GM12878 (cell line): ENCODE results near the gene HAP1. TPM values are rescaled to one million over a fixed set of nuclear protein-coding genes. Genes with fewer than 3 reads are reported as not detected.

Experiments
- ATAC-seq: fragments of 200-7000 bp; cut with Tn5 transposase; 3 replicates; pipeline ENCODE4 v1.9.1; 2020; ENCODE audit warnings: mild to moderate bottlenecking, moderate library complexity
- BruUV-seq: library from RNA; stranded (reverse); fragments of 400-500 nt; replicated peaks from 2 replicates; lab custom pipeline; 2021; lab: Mats Ljungman, UMichigan
- CTCF ChIA-PET: fragments of 300-600 bp; sonication (Branson Sonifier 250); formaldehyde crosslinking; extraction: SDS; loops from one replicate; lab custom pipeline; 2021; ENCODE audit warnings: inconsistent platforms; lab: Yijun Ruan, JAX
- POLR2A ChIA-PET: fragments of 350-600 bp; formaldehyde crosslinking; extraction: SDS; loops from one replicate; lab custom pipeline; 2021; ENCODE audit warnings: inconsistent platforms; lab: Charles Lee
- RAD21 ChIA-PET: fragments of 300-600 bp; sonication (Branson Sonifier 250); formaldehyde crosslinking; loops from one replicate; lab custom pipeline; 2023; ENCODE audit warnings: antibody characterized with exemption; ENCODE audit not compliant: unreplicated experiment; lab: Charles Lee
- SMC1A ChIA-PET: fragments of 300-600 bp; sonication (Branson Sonifier 250); formaldehyde crosslinking; loops from one replicate; lab custom pipeline; 2023; ENCODE audit not compliant: unreplicated experiment, uncharacterized antibody; lab: Charles Lee
- DNase-seq: peaks from one replicate; pipeline ENCODE4 v3.0.0-alpha.2; 2011; ENCODE audit warnings: low read depth, low spot score
- FAIRE-seq: peaks from 3 replicates; lab custom pipeline; 2011; peaks lifted over from hg19 to GRCh38; lab: Jason Lieb, UNC
- H2AFZ ChIP-seq: 2 replicates; pipeline ENCODE4 v1.6.0; 2011; ENCODE audit warnings: low read depth, low read length, control low read depth; ENCODE audit not compliant: control insufficient read depth
- H3K27ac ChIP-seq: 2 replicates; pipeline ENCODE4 v1.5.1; 2011; ENCODE audit warnings: control low read depth; ENCODE audit not compliant: control insufficient read depth, insufficient read depth
- H3K27me3 ChIP-seq, 2 experiments: replicated peaks in 1 of 2; 2 replicates each; pipeline versions ENCODE4 v1.6.0 to v1.6.1; 2011; ENCODE audit warnings: low read length in 1 of 2; ENCODE audit not compliant: control insufficient read depth in 2 of 2, insufficient read depth in 2 of 2
- H3K36me3 ChIP-seq, 2 experiments: 2 replicates each; pipeline ENCODE4 v1.5.1; 2011; ENCODE audit warnings: low read length in 1 of 2; ENCODE audit not compliant: control insufficient read depth in 2 of 2, insufficient read depth in 2 of 2
- H3K4me1 ChIP-seq: 2 replicates; pipeline ENCODE4 v1.6.1; 2011; ENCODE audit warnings: mild to moderate bottlenecking, low read length, moderate library complexity, mixed read lengths; ENCODE audit not compliant: control insufficient read depth, insufficient read depth
- H3K4me2 ChIP-seq: 2 replicates; pipeline ENCODE4 v1.6.0; 2011; ENCODE audit warnings: control low read depth; ENCODE audit not compliant: control insufficient read depth, insufficient read depth
- H3K4me3 ChIP-seq: fragments of 200-600 bp; sonication (generic); 2 replicates; pipeline ENCODE4 v1.5.1; 2016
- H3K79me2 ChIP-seq: 2 replicates; pipeline ENCODE4 v1.6.0; 2011; ENCODE audit warnings: low read length; ENCODE audit not compliant: control insufficient read depth, insufficient read depth
- H3K9ac ChIP-seq: 2 replicates; pipeline ENCODE4 v1.8.0; 2011; ENCODE audit warnings: low read length, control low read depth, mixed read lengths; ENCODE audit not compliant: control insufficient read depth, insufficient read depth
- H3K9me3 ChIP-seq: replicated peaks from 3 replicates; pipeline ENCODE4 v1.5.1; 2011; ENCODE audit warnings: mild to moderate bottlenecking, low read length; ENCODE audit not compliant: control insufficient read depth, insufficient read depth
- H4K20me1 ChIP-seq: 2 replicates; pipeline ENCODE4 v1.6.0; 2011; ENCODE audit not compliant: control insufficient read depth, insufficient read depth
- EP300 ChIP-seq, 2 experiments: fragments of 150-350 bp in 1 of 2; IDR thresholded peaks; 2 replicates each; pipeline ENCODE4 v1.6.1; 2011 to 2012; ENCODE audit warnings: low read depth in 2 of 2, low read length in 2 of 2, borderline replicate concordance in 1 of 2, improper control_type of control experiment in 1 of 2, inconsistent platforms in 1 of 2; ENCODE audit not compliant: control insufficient read depth in 1 of 2
- SKIL ChIP-seq: fragments of 450-650 bp; IDR thresholded peaks from 2 replicates; pipeline ENCODE4 v1.6.1; 2017; ENCODE audit warnings: mild to moderate bottlenecking, low read depth, inconsistent platforms; ENCODE audit not compliant: poor library complexity, severe bottlenecking
- SREBF2 ChIP-seq: IDR thresholded peaks from 2 replicates; pipeline ENCODE4 v1.6.1; 2012; ENCODE audit warnings: mild to moderate bottlenecking, low read length
- ZNF274 ChIP-seq: IDR thresholded peaks from one replicate; pipeline ENCODE4 v1.8.0; 2011; ENCODE audit not compliant: insufficient read length, insufficient read depth
- WGBS: methylation state at CpG from one replicate; pipeline ENCODE4 v1.1.6; 2016; ENCODE audit warnings: low lambda C conversion rate; ENCODE audit not compliant: insufficient replicate concordance, insufficient coverage; ENCODE audit errors: missing lambda C conversion rate; 5-methylcytosine and 5-hydroxymethylcytosine counted together
- in situ Hi-C: fragments of 300-500 bp; cut with MboI; formaldehyde crosslinking; loops from 9 replicates; pipeline ENCODE4 v1.14.3; 2018; ENCODE audit warnings: mixed read lengths
- intact Hi-C: fragments of 100-400 bp; cut with micrococcal nuclease; formaldehyde crosslinking; loops from one replicate; pipeline ENCODE4 v1.14.2; 2022; ENCODE audit not compliant: unreplicated experiment
- polyA plus RNA-seq, 11 experiments: library from polyadenylated mRNA; depleted of rRNA in 4 of 11; unstranded in 6 of 11; stranded (reverse) in 5 of 11; fragments of >200 nt; fragmentation: Nextera tagmentation in 4 of 11; fragmentation: Illumina TruSeq in 1 of 11; extraction: Ambion mirVana in 4 of 11; extraction: Trizol in 1 of 11; gene quantifications; 1 replicate in 1 of 11; 2 replicates in 10 of 11; pipeline versions ENCODE4 v1.2.1 to v1.2.3, GENCODE V29; 2011 to 2016; ENCODE audit warnings: inconsistent platforms in 2 of 11, missing spikeins in 2 of 11, low read depth in 1 of 11
- total RNA-seq, 4 experiments: library from RNA; depleted of rRNA in 3 of 4; stranded (reverse); fragments of >200 nt in 3 of 4; fragmentation: Illumina TruSeq in 1 of 4; extraction: Trizol in 1 of 4; gene quantifications; 2 replicates each; pipeline versions ENCODE4 v1.2.1 to v1.2.3, GENCODE V29; 2013 to 2021
- TF ChIP-seq, protein P1 (sequence below): fragments of 450-650 bp; IDR thresholded peaks from 2 replicates; pipeline ENCODE4 v1.6.1; 2018; ENCODE audit warnings: mild to moderate bottlenecking, low read depth, moderate library complexity; ENCODE audit not compliant: partially characterized antibody

The HAP1 gene
- total and polyA plus RNA-seq, 10 of the 15 experiments (the other 5 are each of a cell fraction or from before 2014, with no cell fraction given): not detected

DNA sequence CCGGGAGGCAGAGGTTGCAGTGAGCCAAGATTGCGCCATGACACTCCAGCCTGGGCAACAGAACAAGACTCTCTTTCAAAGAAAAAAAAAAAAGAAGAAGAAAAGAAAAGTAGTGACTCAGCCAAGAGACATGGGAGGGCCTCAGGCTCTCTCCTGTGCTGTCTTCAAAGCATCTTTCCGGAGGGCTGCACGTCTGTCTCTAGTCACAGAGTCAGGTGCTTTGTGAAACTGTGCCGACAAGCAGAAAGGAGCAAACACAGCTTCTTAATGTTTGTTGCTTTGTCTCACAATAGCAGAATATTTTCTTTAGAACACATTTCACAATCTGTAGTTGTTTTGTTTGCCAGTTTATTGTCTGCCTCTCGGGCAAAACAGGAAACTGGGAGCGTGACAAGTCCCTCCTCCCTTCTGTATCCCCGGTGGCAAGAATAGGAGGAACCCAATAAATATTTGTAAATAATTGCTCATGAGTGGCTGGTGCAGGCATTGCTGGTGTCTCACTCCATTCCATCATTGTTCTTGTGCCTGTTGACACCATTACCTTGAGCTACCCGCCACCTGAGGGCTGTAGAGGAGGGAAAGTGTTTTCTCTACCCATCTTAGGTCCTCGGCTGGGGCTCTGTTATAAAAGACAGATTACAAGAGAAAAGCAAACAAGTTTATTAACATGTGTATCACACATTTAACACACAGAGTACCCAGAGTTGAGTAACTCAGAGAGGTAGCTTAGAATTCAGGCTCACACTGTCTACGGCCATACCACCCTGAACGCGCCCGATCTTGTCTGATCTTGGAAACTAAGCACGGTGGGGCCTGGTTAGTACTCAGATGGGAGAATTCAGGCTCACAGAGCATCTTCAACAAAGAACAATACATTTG lies 16.8 kb downstream of the HAP1 start:
- Histone ChIP-seq H3K27me3 (peaks cover 0 to 4% of the 10 kb centered on the region in 2 experiments; a peak in 3 of 4 replicates), H3K4me1 (no peaks in the 10 kb centered on the region), H4K20me1 (no peaks in the 10 kb centered on the region), H2AFZ (no peak overlapping the region), H3K36me3 (no peaks in the 10 kb centered on the region), H3K9me3 (no peaks in the 10 kb centered on the region), H3K4me3 (no peak overlapping the region), H3K4me2 (no peak overlapping the region), H3K79me2 (no peaks in the 10 kb centered on the region), H3K9ac (no peak overlapping the region), H3K27ac (no peak overlapping the region)
- ChIA-PET RAD21 (no interaction called here), CTCF (interaction anchor here (0.6 to 1.3 kb wide), 3 partner anchors 20 to 133 kb away, joined by 3 read pairs; no protein-coding TSS in a partner anchor), POLR2A (no interaction called here), SMC1A (no interaction called here)
- intact Hi-C loops (no loop called here), in situ Hi-C loops (no loop called here)
- DNase-seq: no peak
- ATAC-seq: no peak
- TF ChIP-seq, protein P1, sequence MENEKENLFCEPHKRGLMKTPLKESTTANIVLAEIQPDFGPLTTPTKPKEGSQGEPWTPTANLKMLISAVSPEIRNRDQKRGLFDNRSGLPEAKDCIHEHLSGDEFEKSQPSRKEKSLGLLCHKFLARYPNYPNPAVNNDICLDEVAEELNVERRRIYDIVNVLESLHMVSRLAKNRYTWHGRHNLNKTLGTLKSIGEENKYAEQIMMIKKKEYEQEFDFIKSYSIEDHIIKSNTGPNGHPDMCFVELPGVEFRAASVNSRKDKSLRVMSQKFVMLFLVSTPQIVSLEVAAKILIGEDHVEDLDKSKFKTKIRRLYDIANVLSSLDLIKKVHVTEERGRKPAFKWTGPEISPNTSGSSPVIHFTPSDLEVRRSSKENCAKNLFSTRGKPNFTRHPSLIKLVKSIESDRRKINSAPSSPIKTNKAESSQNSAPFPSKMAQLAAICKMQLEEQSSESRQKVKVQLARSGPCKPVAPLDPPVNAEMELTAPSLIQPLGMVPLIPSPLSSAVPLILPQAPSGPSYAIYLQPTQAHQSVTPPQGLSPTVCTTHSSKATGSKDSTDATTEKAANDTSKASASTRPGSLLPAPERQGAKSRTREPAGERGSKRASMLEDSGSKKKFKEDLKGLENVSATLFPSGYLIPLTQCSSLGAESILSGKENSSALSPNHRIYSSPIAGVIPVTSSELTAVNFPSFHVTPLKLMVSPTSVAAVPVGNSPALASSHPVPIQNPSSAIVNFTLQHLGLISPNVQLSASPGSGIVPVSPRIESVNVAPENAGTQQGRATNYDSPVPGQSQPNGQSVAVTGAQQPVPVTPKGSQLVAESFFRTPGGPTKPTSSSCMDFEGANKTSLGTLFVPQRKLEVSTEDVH: no peak
- TF ChIP-seq SREBF2 (no peak), ZNF274 (no peak), EP300 (IDR thresholded peaks at IDR 0.05; ENCODE audit: borderline replicate concordance in 1 of 2, control insufficient read depth in 1 of 2, low read depth in 2 of 2, low read length in 2 of 2) (no peak), SKIL (no peak)
- no TSS peak for BruUV-seq
- WGBS: 50% methylated on average over 15 of the region's 15 CpGs
- no peak for FAIRE-seq
